Measurements from ENCODE around the gene MS4A12.
"Not testable (repeated sequence)": the region's sequence is repeated elsewhere in the genome, so short reads cannot be mapped to it uniquely, and the experiment has no call there.

Gene MS4A12, protein sequence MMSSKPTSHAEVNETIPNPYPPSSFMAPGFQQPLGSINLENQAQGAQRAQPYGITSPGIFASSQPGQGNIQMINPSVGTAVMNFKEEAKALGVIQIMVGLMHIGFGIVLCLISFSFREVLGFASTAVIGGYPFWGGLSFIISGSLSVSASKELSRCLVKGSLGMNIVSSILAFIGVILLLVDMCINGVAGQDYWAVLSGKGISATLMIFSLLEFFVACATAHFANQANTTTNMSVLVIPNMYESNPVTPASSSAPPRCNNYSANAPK

DNA sequence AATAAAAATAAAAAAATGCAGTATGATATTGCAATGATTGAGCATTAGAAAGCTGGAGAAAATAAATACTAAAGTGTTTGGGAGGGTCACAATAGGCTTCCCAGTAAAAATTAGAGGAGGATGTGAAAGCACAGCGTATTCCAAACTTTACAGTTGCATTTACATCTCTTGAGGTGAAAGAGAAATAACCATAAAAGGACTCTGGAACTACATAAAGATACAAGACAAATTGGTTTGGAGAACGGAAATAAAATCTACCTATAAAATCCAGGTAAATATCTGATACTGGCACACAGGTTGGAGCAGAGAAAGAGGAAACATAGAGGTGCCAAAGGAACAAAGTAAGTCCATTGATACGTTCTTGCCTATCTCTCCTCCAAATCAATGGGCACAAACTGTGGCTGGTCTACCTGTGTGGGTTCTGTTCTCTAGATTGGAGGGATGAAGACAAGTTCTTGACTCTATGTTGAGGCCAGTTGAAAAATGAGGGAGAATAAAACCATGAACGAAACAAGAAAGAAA is at the start of gene MS4A12:
MS4A12 (plus strand) TSS at position 291 of the 522 bp plus-strand sequence. CDS start 4,541 bp downstream, outside the sequence.
- no peak for DNase-seq (ENCODE audit: low read depth, low spot score)

DNA sequence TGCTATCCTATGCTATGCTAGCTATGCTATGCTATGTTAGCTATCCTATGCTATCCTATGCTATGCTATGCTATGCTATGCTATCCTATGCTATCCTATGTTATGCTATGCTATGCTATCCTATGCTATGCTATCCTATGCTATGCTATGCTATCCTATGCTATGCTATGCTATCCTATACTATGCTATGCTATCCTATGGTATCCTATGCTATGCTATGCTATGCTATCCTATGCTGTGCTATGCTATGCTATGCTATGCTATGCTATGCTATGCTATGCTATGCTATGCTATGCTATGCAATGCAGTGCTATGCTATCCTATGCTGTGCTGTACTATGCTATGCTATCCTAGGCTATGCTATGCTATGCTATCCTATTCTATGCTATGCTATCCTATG is 45.5 kb upstream of the MS4A12 start:
- DNase-seq (ENCODE audit: low read depth, low spot score), result no peak

DNA sequence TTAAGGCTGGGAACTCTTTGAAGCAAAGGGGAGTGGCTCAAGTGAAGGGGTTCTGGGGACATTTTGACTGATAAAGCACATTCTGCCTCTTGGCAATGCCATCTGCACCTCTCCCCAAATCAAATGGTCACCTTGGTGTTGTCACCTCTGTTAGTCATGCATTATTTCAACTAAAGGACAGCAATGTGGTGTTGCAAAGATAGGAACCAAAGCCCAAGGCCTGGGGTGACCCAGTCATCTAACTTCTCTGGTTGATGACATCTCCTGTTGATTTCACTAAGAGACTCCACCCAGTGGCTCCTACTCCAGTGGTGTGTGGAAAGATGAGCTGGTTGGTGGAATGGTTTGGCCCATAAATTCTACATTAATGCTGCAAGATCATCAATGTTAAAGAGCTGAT is 44.7 kb upstream of the MS4A12 start:
- no peak for DNase-seq (ENCODE audit: low read depth, low spot score)

DNA sequence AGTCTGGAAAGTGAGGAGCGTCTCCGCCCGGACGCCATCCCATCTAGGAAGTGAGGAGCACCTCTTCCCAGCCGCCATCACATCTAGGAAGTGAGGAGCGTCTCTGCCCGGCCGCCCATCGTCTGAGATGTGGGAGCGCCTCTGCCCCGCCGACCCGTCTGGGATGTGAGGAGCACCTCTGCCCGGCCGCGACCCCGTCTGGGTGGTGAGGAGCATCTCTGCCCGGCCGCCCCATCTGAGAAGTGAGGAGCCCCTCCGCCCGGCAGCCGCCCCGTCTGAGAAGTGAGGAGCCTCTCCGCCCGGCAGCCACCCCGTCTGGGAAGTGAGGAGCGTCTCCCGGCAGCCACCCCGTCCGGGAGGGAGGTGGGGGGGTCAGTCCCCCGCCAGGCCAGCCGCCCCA is 41.4 kb upstream of the MS4A12 start:
- DNase-seq (ENCODE audit: low read depth, low spot score), result not testable (repeated sequence)

DNA sequence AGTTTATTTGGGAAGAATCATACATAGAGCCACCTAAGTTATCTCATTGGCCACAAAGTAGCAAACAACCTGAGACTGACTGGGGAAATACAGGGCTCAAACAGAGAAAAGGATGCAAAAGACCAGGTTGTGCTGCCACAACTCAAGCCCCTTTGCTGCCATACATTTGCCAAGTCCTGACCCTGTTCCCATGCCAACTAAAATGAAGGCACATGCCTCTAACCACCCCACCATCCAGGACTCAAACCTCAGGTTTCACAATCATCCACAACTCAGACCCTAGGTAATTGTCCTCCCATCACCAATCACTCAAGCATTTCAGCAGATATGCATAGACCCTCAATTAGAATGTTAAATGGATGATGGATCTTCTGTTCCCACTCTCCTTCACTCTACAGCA is 38.4 kb upstream of the MS4A12 start:
- DNase-seq (ENCODE audit: low read depth, low spot score), result no peak

DNA sequence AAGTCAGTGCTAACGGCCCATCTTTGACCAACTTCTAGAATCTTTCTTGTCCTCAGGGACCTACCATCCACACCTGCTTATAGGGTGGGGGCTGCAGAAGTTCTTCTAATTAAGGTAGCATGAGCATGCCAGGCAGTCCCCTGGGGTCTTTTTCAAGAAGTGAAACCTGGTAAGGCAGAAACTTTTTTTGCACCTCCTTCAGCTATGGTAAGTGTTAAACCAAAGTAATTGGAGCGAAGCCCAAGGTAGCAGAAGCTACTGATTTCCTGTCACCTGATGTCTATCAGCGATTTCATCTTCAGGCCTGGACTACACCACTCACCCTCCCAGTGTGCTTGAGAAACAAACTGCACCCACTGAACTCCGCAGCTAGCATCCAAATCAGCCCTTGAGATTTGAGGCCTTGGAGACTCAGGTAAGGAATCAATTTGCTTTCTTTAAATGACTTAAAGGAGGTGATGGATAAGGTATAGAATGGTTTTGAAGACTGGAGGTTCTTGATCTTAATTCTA is 37.0 kb upstream of the MS4A12 start, which contains the start of gene MS4A1:
MS4A1 (plus strand) TSS at position 317 of the 512 bp plus-strand sequence. CDS start 6,528 bp downstream, outside the sequence.
- no peak for DNase-seq (ENCODE audit: low read depth, low spot score)

DNA sequence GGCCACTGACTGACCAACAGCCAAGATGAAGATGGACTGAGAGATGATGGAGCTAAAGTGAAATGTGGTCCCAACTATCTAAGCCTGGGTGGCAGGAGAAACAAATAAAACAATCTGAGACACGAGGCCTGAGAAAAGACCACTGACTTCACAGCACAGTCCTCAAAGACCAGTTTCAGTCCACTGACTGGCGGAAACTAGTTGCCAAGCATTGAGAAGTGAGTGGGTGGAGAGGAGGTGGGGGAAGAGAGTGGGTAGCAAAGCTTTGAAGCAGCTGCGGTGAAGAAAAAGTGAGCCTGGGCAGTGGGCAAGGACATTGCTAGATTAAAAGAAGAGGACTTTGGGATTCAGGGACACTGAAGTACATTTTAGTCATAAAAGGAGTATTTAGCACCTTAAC is 35.0 kb upstream of the MS4A12 start:
- no peak for DNase-seq (ENCODE audit: low read depth, low spot score)

DNA sequence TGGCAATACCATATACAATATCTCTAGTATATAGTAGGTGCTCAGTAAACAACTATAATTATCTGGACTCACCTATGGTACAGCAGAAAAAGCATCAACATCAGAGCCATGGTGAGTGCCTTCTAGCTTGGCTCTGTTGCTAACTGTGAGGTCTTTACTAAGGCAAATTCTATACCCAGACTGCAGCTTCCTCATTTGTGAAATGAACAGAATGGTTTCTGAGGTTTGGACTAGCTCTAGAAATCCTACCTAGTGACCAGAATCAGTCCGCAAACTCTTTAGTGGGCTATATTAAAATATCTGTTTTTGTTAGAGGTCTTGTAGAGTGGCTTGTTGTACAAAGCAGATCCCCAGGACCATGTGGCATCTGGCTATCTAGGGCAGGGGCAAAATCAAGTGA is 33.2 kb upstream of the MS4A12 start:
- no peak for DNase-seq (ENCODE audit: low read depth, low spot score)

DNA sequence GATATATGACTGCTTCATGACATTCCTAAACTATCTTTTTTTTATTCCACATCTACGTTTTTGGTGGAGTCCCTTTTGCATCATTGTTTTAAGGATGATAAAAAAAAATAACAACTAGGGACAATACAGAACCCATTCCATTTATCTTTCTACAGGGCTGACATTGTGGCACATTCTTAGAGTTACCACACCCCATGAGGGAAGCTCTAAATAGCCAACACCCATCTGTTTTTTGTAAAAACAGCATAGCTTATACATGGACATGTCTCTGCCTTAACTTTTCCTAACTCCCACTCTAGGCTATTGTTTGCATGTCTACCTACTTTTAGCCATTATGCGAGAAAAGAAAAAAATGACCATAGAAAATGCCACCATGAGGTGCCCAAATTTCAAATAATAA is 23.7 kb upstream of the MS4A12 start:
- DNase-seq (ENCODE audit: low read depth, low spot score), result no peak

DNA sequence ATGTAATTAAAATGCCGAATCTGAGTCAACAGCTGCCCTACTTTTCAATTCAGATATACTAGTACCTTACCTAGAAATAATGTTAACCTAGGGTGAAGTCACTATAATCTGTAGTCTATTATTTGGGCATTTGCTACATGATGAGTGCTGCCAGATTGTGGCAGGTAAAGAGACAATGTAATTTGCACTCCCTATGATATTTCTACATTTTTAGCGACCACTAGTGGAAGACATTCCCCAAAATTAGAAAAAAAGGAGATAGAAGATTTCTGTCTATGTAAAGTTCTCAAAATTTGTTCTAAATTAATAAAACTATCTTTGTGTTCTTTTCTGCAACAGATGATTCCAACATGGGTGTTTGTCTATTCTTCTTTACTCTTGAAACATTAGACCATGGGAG is 22.9 kb upstream of the MS4A12 start:
- no peak for DNase-seq (ENCODE audit: low read depth, low spot score)

DNA sequence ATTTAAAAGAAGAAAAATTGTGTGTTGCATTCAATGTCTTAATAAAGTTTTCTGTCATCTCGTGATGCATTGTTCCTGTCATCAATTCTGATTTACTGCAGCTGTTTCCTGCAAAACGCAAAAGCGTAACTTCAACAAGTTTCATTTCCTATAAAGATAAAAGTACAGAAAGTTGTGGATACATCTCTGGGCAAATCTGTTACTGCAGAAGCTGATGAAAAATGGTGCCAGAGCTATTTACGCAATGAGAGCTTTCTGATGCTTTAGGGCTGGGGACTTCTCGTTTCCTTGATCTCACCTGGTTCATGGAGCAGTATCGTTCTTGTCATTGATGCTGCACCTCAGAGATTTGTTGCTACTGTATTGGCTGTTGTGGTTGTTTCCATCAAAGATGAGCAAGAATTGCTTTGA is 15.5 kb upstream of the MS4A12 start:
- no peak for DNase-seq (ENCODE audit: low read depth, low spot score)

DNA sequence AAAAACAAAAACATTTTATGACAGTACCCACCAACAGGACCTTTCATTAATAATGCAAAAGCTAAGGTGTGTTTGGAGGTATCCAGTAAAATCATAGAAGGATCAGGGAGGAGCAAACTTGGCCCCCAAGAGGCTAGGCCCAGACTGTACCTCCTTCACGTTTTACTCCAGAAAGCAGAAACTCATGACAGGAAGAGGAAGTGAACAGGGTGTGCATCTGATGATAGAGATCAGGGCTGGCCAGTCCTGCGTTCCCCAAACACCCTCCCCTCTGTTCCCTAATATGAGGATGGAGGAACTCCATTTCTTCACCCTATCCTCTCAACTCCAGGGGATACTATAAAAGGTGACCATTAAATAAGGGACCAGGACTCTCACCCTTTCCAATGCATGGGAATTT is 10.2 kb upstream of the MS4A12 start:
- no peak for DNase-seq (ENCODE audit: low read depth, low spot score)

DNA sequence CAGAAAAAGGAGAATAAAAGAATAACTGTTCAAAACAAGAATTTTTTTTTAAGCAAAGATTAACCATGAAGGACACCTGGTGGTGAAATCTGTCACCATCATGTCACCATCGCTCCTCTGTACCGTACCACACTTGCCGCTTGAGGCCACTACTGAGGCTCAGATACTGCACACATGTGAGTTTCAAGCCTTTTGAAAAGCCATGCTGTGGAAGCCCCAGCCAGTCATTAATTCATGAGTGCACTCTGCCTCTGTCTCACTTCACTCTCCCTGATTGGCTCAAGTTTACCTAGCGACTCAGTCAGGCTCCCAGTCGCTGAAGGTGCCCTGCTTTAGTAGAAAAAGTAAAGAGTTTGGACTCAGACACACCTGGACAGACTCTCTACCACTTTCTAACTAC is 6.6 kb upstream of the MS4A12 start:
- DNase-seq (ENCODE audit: low read depth, low spot score), result no peak

DNA sequence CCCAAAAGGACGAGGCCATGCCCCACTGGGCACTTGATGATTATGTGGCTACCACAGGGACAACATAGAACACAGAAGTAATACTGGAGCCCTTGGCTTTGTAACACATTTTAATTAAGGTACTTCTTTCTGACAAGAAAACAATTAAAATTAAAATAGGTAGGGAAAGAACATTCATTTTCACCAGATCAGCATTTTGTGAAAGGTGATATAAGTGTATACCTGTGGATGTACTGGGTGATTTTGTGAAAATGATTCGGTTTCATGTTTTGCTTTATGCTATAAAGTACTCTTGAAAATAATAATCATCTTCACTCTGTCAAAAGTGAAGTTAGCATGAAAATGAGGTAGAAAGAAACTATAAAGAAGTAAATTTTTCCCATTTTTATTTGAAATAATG is 876 bp downstream of the MS4A12 start:
- no peak for DNase-seq (ENCODE audit: low read depth, low spot score)

DNA sequence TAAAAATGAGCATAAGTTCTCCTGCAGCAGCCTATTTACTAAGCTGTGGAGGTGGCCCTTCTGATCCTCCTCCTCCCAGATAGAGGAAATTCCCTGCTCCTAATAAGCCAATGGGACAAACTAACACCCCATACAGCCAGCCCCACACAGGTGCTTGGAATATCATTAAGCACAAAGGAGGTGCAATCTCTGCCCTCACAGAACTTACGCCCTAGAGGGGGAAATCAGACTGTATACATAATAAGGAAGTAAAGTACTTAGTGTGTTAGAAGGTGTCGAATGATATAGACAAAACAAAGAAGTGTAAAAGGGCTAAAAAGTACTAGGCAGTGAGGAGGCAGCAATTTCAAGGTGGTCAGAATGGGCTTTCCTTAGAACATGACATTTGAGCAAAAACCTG is 5.8 kb downstream of the MS4A12 start:
- no peak for DNase-seq (ENCODE audit: low read depth, low spot score)

DNA sequence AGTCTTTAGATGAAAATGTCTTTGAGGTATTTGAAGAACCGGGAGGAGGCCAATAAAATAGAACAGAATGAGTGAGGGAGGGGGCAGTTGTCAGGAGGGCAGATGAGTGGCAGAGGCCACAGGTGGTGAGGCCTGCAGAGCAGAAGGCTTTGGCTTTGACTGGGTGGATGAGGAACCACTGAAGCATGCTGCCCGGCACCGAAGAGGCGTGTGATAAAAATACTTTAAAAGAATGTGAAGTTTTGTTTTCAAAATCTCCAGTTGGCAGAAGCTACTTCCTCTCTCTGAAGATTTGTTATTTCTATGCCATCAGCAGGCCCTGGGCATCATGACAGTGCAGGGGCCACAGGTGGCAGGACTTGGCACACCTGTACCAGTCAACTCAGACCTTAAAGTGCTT is 6.3 kb downstream of the MS4A12 start:
- DNase-seq (ENCODE audit: low read depth, low spot score), result no peak

DNA sequence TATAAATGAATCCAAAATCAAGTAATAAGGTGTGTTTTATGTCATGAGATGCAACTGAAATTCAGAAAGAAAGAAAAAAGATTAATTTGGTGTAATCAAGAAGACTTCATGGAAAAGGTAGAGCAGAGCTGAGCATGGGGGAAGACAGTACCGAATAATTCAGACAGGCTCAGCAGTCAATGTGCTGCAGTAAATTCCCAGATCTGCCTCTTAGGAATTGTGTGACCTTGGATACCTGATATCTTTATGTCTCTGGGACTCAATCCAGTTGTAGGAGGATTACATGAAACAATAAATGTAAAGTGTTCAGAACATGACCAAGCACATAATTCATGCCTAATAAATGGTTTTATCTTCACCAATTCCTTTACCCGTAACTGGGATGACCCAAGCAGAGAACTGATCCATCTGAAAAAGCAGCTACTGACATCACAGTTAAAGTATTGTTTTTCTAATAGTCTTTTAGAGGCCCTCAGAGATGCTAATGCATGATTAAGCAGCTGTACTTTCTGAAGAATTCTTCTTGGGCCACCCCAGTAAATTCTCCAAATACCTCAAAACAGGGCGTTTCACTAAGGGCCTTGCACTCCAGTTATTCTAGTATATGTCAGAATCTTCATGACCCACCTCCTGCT is 7.8 kb downstream of the MS4A12 start:
- DNase-seq (ENCODE audit: low read depth, low spot score), result no peak

DNA sequence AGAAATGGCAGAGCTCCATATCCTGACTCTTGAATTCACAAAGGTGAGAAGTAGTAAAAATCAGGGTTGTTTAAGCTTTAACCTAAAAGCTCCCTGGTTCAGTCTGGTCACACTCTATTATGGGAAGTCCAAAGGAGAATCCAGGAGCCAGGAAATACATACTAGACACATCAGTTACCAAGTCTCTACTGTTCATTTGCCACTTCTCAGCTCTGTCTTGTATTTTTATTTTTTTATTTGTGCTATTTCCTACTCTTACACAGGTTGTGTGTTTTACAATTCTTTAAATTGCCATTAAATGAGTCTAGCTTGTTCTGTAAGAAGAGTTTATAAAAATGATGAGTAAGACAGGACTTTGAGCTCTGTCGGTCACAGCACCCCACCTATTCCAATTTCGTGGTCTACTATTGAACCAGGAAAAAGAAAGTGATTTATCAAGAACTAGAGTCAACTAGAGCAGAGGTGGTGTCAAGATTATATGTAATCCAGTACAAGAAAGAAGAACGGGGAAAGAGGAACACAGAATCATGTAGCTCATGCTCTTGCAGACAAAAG is 9.7 kb downstream of the MS4A12 start:
- no peak for DNase-seq (ENCODE audit: low read depth, low spot score)

DNA sequence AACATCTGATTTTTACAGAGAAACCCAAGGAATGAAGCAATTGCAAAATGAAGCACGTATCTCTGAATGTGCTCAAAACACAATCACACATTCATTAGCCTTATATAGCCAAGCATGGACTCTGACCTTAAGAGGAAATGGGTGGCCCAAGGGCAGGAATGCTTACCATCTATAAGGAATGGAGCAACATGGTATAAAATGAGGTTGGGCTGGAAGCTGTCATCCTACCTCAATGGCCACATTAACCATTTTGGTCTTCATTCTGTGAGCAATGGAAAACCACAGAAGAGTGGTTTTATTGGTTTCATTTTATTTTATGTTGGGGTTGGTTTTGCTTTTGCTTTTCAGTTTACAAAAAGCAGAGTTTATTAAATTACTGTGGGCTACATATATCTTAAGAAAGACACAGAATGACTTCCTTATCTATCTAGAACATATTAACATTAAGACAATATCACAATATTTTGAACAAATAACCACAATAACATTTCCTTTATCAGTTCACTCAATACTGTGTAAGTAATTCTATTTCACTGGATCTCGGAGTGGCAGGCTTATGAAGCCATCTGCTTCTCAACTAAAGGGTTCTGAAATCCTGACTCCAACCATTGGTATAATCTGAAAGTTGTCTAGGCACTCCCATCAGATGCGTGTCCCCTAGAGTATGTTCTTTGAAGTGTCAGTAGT is 11.8 kb downstream of the MS4A12 start:
- DNase-seq (ENCODE audit: low read depth, low spot score), result no peak

DNA sequence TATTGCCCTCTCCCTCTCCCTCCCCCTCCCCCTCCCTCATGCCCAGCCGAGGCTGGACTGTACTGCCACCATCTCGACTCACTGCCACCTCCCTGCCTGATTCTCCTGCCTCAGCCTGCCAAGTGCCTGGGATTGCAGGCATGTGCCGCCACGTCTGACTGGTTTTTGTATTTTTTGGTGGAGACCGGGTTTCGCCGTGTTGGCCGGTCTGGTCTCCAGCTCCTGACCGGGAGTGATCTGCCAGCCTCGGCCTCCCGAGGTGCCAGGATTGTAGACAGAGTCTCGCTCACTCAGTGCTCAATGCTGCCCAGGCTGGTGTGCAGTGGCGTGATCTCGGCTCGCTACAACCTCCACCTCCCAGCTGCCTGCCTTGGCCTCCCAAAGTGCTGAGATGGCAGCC is 17.0 kb downstream of the MS4A12 start:
- not testable (repeated sequence) for DNase-seq (ENCODE audit: low read depth, low spot score)

DNA sequence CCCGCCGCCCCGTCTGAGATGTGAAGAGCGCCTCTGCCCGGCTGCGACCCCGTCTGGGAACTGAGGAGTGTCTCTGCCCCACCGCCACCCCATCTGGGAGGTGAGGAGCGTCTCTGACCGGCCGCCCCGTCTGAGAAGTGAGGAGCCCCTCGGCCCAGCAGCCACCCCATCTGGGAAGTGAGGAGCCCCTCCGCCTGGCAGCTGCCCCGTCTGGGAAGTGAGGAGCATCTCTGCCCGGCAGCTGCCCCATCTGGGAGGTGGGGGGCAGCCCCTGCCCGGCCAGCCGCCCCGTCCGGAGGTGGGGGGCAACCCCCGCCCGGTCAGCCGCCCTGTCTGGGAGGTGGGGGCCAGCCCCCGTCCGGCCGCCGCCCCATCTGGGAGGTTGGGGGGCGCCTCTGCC is 17.6 kb downstream of the MS4A12 start:
- DNase-seq (ENCODE audit: low read depth, low spot score), result not testable (repeated sequence)

DNA sequence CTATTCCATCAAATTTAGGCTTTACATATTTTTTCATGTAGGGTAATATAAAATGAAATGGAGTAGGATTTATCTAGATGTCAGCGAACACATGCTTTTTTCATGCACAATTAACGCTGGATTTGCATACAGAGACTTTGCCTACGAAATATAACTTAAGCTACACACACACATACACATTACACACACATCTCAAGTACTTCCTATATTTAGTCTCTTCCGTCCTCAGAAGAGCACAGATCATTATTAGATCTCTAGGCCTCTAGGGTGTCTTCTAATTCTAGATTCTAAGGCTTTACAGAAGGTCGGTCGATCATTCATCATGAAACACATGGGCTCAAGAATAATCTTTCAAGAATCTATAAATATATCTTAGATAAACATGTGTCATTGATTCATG is 18.8 kb downstream of the MS4A12 start:
- DNase-seq (ENCODE audit: low read depth, low spot score), result no peak

Measured in brain pericyte (primary cell).